DOHH2 (cell line): ENCODE results near the gene DIS3L2.

ENCODE experiments used
- H3F3A ChIP-seq: fragments of 200-600 bp; sonication (generic), shearing (Covaris generic); 2 replicates; pipeline ENCODE4 v1.6.0; 2016; ENCODE audit warnings: antibody characterized with exemption, mild to moderate bottlenecking; ENCODE audit not compliant: control insufficient read depth, insufficient read depth
- H3K27ac ChIP-seq: fragments of 200-600 bp; sonication (generic); 2 replicates; pipeline ENCODE4 v1.5.1; 2014; ENCODE audit warnings: low read depth, mild to moderate bottlenecking, low read length, moderate library complexity
- H3K27me3 ChIP-seq: fragments of 200-600 bp; sonication (generic); 2 replicates; pipeline ENCODE4 v1.6.1; 2014; ENCODE audit warnings: mild to moderate bottlenecking, low read length, mixed read lengths; ENCODE audit not compliant: control insufficient read depth
- H3K36me3 ChIP-seq: fragments of 200-600 bp; sonication (generic); 2 replicates; pipeline ENCODE4 v1.6.1; 2014; ENCODE audit warnings: mild to moderate bottlenecking, low read length, moderate library complexity, mixed read lengths; ENCODE audit not compliant: control insufficient read depth
- H3K4me1 ChIP-seq: fragments of 200-600 bp; sonication (generic); 2 replicates; pipeline ENCODE4 v1.6.1; 2014; ENCODE audit warnings: mild to moderate bottlenecking, low read length, mixed read lengths; ENCODE audit not compliant: control insufficient read depth
- H3K4me2 ChIP-seq: fragments of 200-600 bp; sonication (generic); 2 replicates; pipeline ENCODE4 v1.6.0; 2014; ENCODE audit warnings: mild to moderate bottlenecking, low read length, moderate library complexity
- H3K4me3 ChIP-seq: fragments of 200-600 bp; sonication (generic); 2 replicates; pipeline ENCODE4 v1.5.1; 2014; ENCODE audit warnings: mild to moderate bottlenecking, low read length, mixed read lengths
- H3K79me2 ChIP-seq: fragments of 200-600 bp; sonication (generic); 2 replicates; pipeline ENCODE4 v1.6.1; 2014; ENCODE audit warnings: mild to moderate bottlenecking, low read length, mixed read lengths; ENCODE audit not compliant: control insufficient read depth
- H3K9me2 ChIP-seq: fragments of 200-600 bp; sonication (generic); replicated peaks from 2 replicates; pipeline ENCODE4 v1.6.1; 2014; ENCODE audit warnings: mild to moderate bottlenecking, low read length, mixed read lengths; ENCODE audit not compliant: control insufficient read depth
- H3K9me3 ChIP-seq: fragments of 200-600 bp; sonication (generic); 2 replicates; pipeline ENCODE4 v1.6.1; 2014; ENCODE audit warnings: antibody characterized with exemption, low read length, mixed read lengths; ENCODE audit not compliant: control insufficient read depth, insufficient read depth
- H4K20me1 ChIP-seq: fragments of 200-600 bp; sonication (generic); 2 replicates; pipeline ENCODE4 v1.6.0; 2014; ENCODE audit warnings: low read depth, mild to moderate bottlenecking, antibody characterized with exemption, low read length, moderate library complexity; ENCODE audit not compliant: control insufficient read depth, insufficient read depth
- CTCF ChIP-seq: fragments of 200-600 bp; sonication (generic); IDR thresholded peaks from one replicate; pipeline ENCODE4 v1.5.1; 2014; ENCODE audit warnings: antibody characterized with exemption, mild to moderate bottlenecking, low read depth, low read length; ENCODE audit not compliant: poor library complexity, severe bottlenecking
- EZH2phosphoT487 ChIP-seq: fragments of 200-600 bp; sonication (generic); IDR thresholded peaks from 2 replicates; pipeline ENCODE4 v1.6.1; 2017; ENCODE audit warnings: borderline replicate concordance, mild to moderate bottlenecking, antibody characterized with exemption, low read length, moderate library complexity, mixed read lengths

DIS3L2 gene

GRCh38 chr2:231957913-231958763 lies 3.4 kb upstream of the DIS3L2 start:
- TF ChIP-seq EZH2phosphoT487 (no peak), CTCF (no peak)
- no peaks in the 10 kb centered on the region for H3K9me3 ChIP-seq
- peaks cover 15% of the 10 kb centered on the region for H3K4me1 ChIP-seq
- peaks cover 3% of the 10 kb centered on the region; the same call in 1 of the 2 replicates for H3K27me3 ChIP-seq
- H3K4me3 ChIP-seq: no peak overlapping the region
- no peaks in the 10 kb centered on the region for H3F3A ChIP-seq
- H4K20me1 ChIP-seq: no peaks in the 10 kb centered on the region
- H3K9me2 ChIP-seq: no peaks in the 10 kb centered on the region
- no peak overlapping the region for H3K27ac ChIP-seq
- peaks cover 27% of the 10 kb centered on the region for H3K79me2 ChIP-seq
- no peak overlapping the region for H3K4me2 ChIP-seq
- peaks cover 3% of the 10 kb centered on the region; the same call in 1 of the 2 replicates for H3K36me3 ChIP-seq

GRCh38 chr2:231960810-231961348 lies 634 bp upstream of the DIS3L2 start:
- Histone ChIP-seq H3F3A (0 out of 2 replicates have a peak, but pooled peaks cover 2% of the 10 kb centered on the region), H4K20me1 (no peaks in the 10 kb centered on the region), H3K27ac (peak overlapping the region; percentile 64), H3K4me1 (peaks cover 33% of the 10 kb centered on the region), H3K9me2 (no peaks in the 10 kb centered on the region), H3K79me2 (peaks cover 55% of the 10 kb centered on the region), H3K36me3 (peaks cover 3% of the 10 kb centered on the region; the same call in 1 of the 2 replicates), H3K4me2 (peak overlapping the region; percentile 98), H3K27me3 (peaks cover 3% of the 10 kb centered on the region; the same call in 1 of the 2 replicates), H3K4me3 (peak overlapping the region; percentile 100), H3K9me3 (no peaks in the 10 kb centered on the region)
- TF ChIP-seq EZH2phosphoT487 (no peak), CTCF (no peak)

- Histone ChIP-seq H3K79me2 (peaks cover 96% of the 10 kb centered on the region), H3K4me2 (peak overlapping the region; percentile 3; the same call in 1 of the 2 replicates), H3K4me3 (no peak overlapping the region), H3K9me2 (no peaks in the 10 kb centered on the region), H3K36me3 (peaks cover 8% of the 10 kb centered on the region; the same call in 1 of the 2 replicates), H3K27ac (no peak overlapping the region), H3F3A (0 out of 2 replicates have a peak, but pooled peaks cover 2% of the 10 kb centered on the region), H3K27me3 (no peaks in the 10 kb centered on the region), H3K4me1 (peaks cover 33% of the 10 kb centered on the region), H4K20me1 (no peaks in the 10 kb centered on the region), H3K9me3 (peaks cover 8% of the 10 kb centered on the region)
- no peak for TF ChIP-seq CTCF
- TF ChIP-seq EZH2phosphoT487: no peak
These were observed 3.6 kb downstream of the DIS3L2 start for GRCh38 chr2:231965102-231965501.
